HepG2 (cell line): ENCODE results near the gene AKR7A2. TPM values are rescaled to one million over a fixed set of nuclear protein-coding genes. Genes with fewer than 3 reads are reported as not detected.

Experiments
- AGO1 ChIP-seq: fragments of 200-400 bp; formaldehyde crosslinking; IDR thresholded peaks from 2 replicates; pipeline ENCODE4 v1.6.1; 2017; ENCODE audit warnings: mild to moderate bottlenecking, low read depth, low read length, moderate library complexity; ENCODE audit not compliant: poor library complexity, severe bottlenecking
- BORCS8-MEF2B ChIP-seq: sonication (generic); formaldehyde crosslinking; IDR thresholded peaks from 2 replicates; pipeline ENCODE4 v1.8.0; 2022; ENCODE audit warnings: mild to moderate bottlenecking, missing genetic modification reagents
- FOXC1 ChIP-seq: sonication (generic); formaldehyde crosslinking; IDR thresholded peaks from 2 replicates; pipeline ENCODE4 v1.8.0; 2022; ENCODE audit warnings: mild to moderate bottlenecking, missing genetic modification reagents, borderline replicate concordance
- HOMEZ ChIP-seq: IDR thresholded peaks from 2 replicates; pipeline ENCODE4 v1.6.1; 2016; ENCODE audit warnings: low read depth
- KDM4B ChIP-seq: sonication (generic); formaldehyde crosslinking; IDR thresholded peaks from 2 replicates; pipeline ENCODE4 v1.4.0; 2020; ENCODE audit warnings: missing genetic modification reagents
- NFIC ChIP-seq: IDR thresholded peaks from 2 replicates; pipeline ENCODE4 v1.6.1; 2012; ENCODE audit warnings: mild to moderate bottlenecking, low read length, inconsistent platforms
- NFYB ChIP-seq: sonication (generic); formaldehyde crosslinking; IDR thresholded peaks from 2 replicates; pipeline ENCODE4 v1.4.0; 2020; ENCODE audit warnings: missing genetic modification reagents
- PCBP1 ChIP-seq: fragments of 200-400 bp; formaldehyde crosslinking; IDR thresholded peaks from 2 replicates; pipeline ENCODE4 v1.6.1; 2017; ENCODE audit warnings: mild to moderate bottlenecking, low read depth, low read length, borderline replicate concordance
- TEF ChIP-seq: sonication (generic); formaldehyde crosslinking; IDR thresholded peaks from 2 replicates; pipeline ENCODE4 v1.5.0; 2020; ENCODE audit warnings: missing genetic modification reagents
- TRAFD1 ChIP-seq: sonication (generic); formaldehyde crosslinking; IDR thresholded peaks from 2 replicates; pipeline ENCODE4 v1.5.1; 2020; ENCODE audit warnings: missing genetic modification reagents, mild to moderate bottlenecking, borderline replicate concordance
- ZFP1 ChIP-seq: IDR thresholded peaks from 2 replicates; pipeline ENCODE4 v1.6.1; 2016
- ZHX1 ChIP-seq: sonication (generic); formaldehyde crosslinking; IDR thresholded peaks from 2 replicates; pipeline ENCODE4 v1.8.1; 2022; ENCODE audit warnings: low read depth, mild to moderate bottlenecking, missing genetic modification reagents
- ZNF24 ChIP-seq: fragments of 450-650 bp; IDR thresholded peaks from 2 replicates; pipeline ENCODE4 v1.6.1; 2017; ENCODE audit warnings: antibody characterized with exemption, mild to moderate bottlenecking
- ZNF337 ChIP-seq: sonication (generic); formaldehyde crosslinking; IDR thresholded peaks from 2 replicates; pipeline ENCODE4 v1.5.1; 2020; ENCODE audit warnings: missing genetic modification reagents, low read depth, mild to moderate bottlenecking, borderline replicate concordance
- ZNF501 ChIP-seq: sonication (generic); formaldehyde crosslinking; IDR thresholded peaks from 2 replicates; pipeline ENCODE4 v1.5.1; 2020; ENCODE audit warnings: mild to moderate bottlenecking, moderate library complexity, missing genetic modification reagents
- ZNF512 ChIP-seq: sonication (generic); formaldehyde crosslinking; IDR thresholded peaks from 2 replicates; pipeline ENCODE4 v1.4.0; 2020; ENCODE audit warnings: mild to moderate bottlenecking, missing genetic modification reagents
- ZXDC ChIP-seq: sonication (generic); formaldehyde crosslinking; IDR thresholded peaks from 2 replicates; pipeline ENCODE4 v1.5.0; 2020; ENCODE audit warnings: mild to moderate bottlenecking, missing genetic modification reagents
- polyA plus RNA-seq, 8 experiments: library from polyadenylated mRNA; depleted of rRNA in 3 of 8; stranded (reverse) in 7 of 8; unstranded in 1 of 8; fragments of >200 nt; fragmentation: Illumina TruSeq in 4 of 8; extraction: Trizol in 4 of 8; gene quantifications; 2 replicates each; pipeline versions ENCODE4 v1.2.1 to v1.2.3, GENCODE V29; 2011 to 2016; ENCODE audit warnings: low read depth in 4 of 8, missing spikeins in 1 of 8, mixed read lengths in 1 of 8; ENCODE audit not compliant: insufficient read depth in 1 of 8
- total RNA-seq, 5 experiments: library from RNA; depleted of rRNA; stranded (reverse); fragments of >200 nt; fragmentation: Illumina TruSeq; extraction: Trizol; gene quantifications; 2 replicates each; pipeline ENCODE4 v1.2.3, GENCODE V29; 2016; ENCODE audit warnings: low read depth in 1 of 5

Gene AKR7A2
- total and polyA plus RNA-seq, 2 of the 13 experiments (the other 11 are each of a cell fraction or from before 2014, with no cell fraction given), result 45.2 to 75.6 TPM

- no peak for TF ChIP-seq HOMEZ
- TF ChIP-seq TEF, result no peak
- peak; percentile 65; the same call in 1 of the 2 replicates for TF ChIP-seq ZHX1 (CRISPR knock-in tag)
- TF ChIP-seq ZNF337, result no peak
- TF ChIP-seq NFIC, result no peak; the same call in 1 of the 2 replicates
- TF ChIP-seq ZNF501 (CRISPR knock-in tag), result peak; percentile 70
- no peak for TF ChIP-seq ZNF512 (CRISPR knock-in tag)
- TF ChIP-seq ZNF24, result no peak
- TF ChIP-seq KDM4B, result peak; percentile 42; the same call in 1 of the 2 replicates
- TF ChIP-seq AGO1, result peak; percentile 74
- peak; percentile 87 for TF ChIP-seq BORCS8-MEF2B (CRISPR knock-in tag)
- TF ChIP-seq ZXDC (CRISPR knock-in tag), result no peak; the same call in 1 of the 2 replicates
- TF ChIP-seq TRAFD1 (CRISPR knock-in tag), result no peak
- no peak; the same call in 1 of the 2 replicates for TF ChIP-seq ZFP1
- TF ChIP-seq FOXC1 (CRISPR knock-in tag), result no peak; the same call in 1 of the 2 replicates
- TF ChIP-seq PCBP1, result no peak
- TF ChIP-seq NFYB (CRISPR knock-in tag), result peak; percentile 71
These were observed 26.4 kb upstream of the AKR7A2 start (continued) for GRCh38 chr1:19338323-19338762.
